Motor neuron (in vitro differentiated cells): Measurements from ENCODE around the gene SMCR8. TPM values are rescaled to one million over a fixed set of nuclear protein-coding genes. Genes with fewer than 3 reads are reported as not detected.
"Not testable (repeated sequence)": the region's sequence is repeated elsewhere in the genome, so short reads cannot be mapped to it uniquely, and the experiment has no call there.

Experiments used
- ATAC-seq, 8 experiments: fragments of 200-7000 bp; cut with Tn5 transposase; replicated peaks in 6 of 8; 2 replicates each; pipeline ENCODE4 v1.8.0; 2021; ENCODE audit warnings: mild to moderate bottlenecking in 8 of 8, moderate library complexity in 8 of 8
- H3K27ac ChIP-seq, 2 donors: fragments of 250-450 bp; sonication (Bioruptor Pico); 2 replicates each; pipeline ENCODE4 v1.9.0; 2021; ENCODE audit warnings: antibody characterized with exemption in 2 of 2, mild to moderate bottlenecking in 2 of 2, moderate library complexity in 1 of 2
- H3K4me1 ChIP-seq, 2 donors: fragments of 250-450 bp; sonication (Bioruptor Pico); replicated peaks in 1 of 2; 2 replicates each; pipeline ENCODE4 v1.6.1; 2021; ENCODE audit warnings: antibody characterized with exemption in 2 of 2, mild to moderate bottlenecking in 2 of 2, moderate library complexity in 1 of 2
- H3K4me3 ChIP-seq, 5 donors: fragments of 250-450 bp; sonication (Bioruptor Pico); 2 replicates each; pipeline ENCODE4 v1.9.0; 2021; ENCODE audit warnings: antibody characterized with exemption in 5 of 5, mild to moderate bottlenecking in 5 of 5, moderate library complexity in 4 of 5
- WGBS, 10 experiments: fragments of 450-650 bp; shearing (Covaris generic); methylation state at CpG; one replicate each; pipeline ENCODE4 v1.0.0; 2022; 5-methylcytosine and 5-hydroxymethylcytosine counted together
- in situ Hi-C, 9 experiments: fragments of 400-800 bp; cut with MboI; loops; one replicate each; pipeline ENCODE4 v1.15.0; 2021; ENCODE audit warnings: low sequenced_read_pairs in 9 of 9, low pct_unique_long_range_greater_than_20kb in 2 of 9; ENCODE audit not compliant: unreplicated experiment in 9 of 9
- total RNA-seq, 8 experiments: library from RNA; unstranded; fragments of 300-600 nt; gene quantifications; 2 replicates each; pipeline versions ENCODE4 v1.2.3 to v1.2.4, GENCODE V29; 2022

Gene SMCR8
- total RNA-seq, 8 experiments from 2014 or later, result 6.1 to 16.4 (median 11.5) TPM

- ATAC-seq, H3K27ac ChIP-seq, in situ Hi-C loops: not testable (repeated sequence)
Observed at GRCh38 chr17:18298061-18298460, 17.0 kb upstream of the SMCR8 start.

GRCh38 chr17:18300725-18301480 is 14.2 kb upstream of the SMCR8 start:
- whole genome bisulfite sequencing, 10 experiments, result 74 to 100% (median 96%) methylated on average over 2 to 4 of the region's 8 CpGs; no CpG with 5 or more reads in 2 of the 10 experiments
- peak in 1 of 8 experiments; percentile 22 for ATAC-seq
- Histone ChIP-seq H3K4me1 (no peaks in the 10 kb centered on the region), H3K4me3 (no peak overlapping the region), H3K27ac (no peak overlapping the region)
- in situ Hi-C loops, result no loop called here

More at GRCh38 chr17:18298061-18298460, 17.0 kb upstream of the SMCR8 start:
- not testable (repeated sequence) for H3K4me1 ChIP-seq, H3K4me3 ChIP-seq
- WGBS, 10 experiments, result no CpG with 5 or more reads among the region's 30 CpGs

GRCh38 chr17:18303206-18303605 is 11.9 kb upstream of the SMCR8 start:
- in situ Hi-C loops, H3K4me3 ChIP-seq, H3K27ac ChIP-seq, ATAC-seq, H3K4me1 ChIP-seq: not testable (repeated sequence)
- 90 to 100% (median 93%) methylated on average over 1 to 6 of the region's 13 CpGs; no CpG with 5 or more reads in 7 of the 10 experiments for WGBS, 10 experiments

- ATAC-seq, result no peak
- WGBS, 10 experiments, result 93 to 100% (median 100%) methylated on average over 1 to 4 of the region's 4 CpGs; no CpG with 5 or more reads in 1 of the 10 experiments
- Histone ChIP-seq H3K27ac (no peak overlapping the region), H3K4me1 (peaks cover 14 to 17% of the 10 kb centered on the region in 2 donors), H3K4me3 (no peak overlapping the region)
- in situ Hi-C loops, result no loop called here
Observed at GRCh38 chr17:18309202-18309601, 5.9 kb upstream of the SMCR8 start.

GRCh38 chr17:18314059-18314730 is 898 bp upstream of the SMCR8 start:
- WGBS, 10 experiments, result 0 to 4% (median 1%) methylated on average over 2 to 16 of the region's 39 CpGs; no CpG with 5 or more reads in 2 of the 10 experiments
- in situ Hi-C loops, result no loop called here
- peak in 1 of 8 experiments; percentile 3 for ATAC-seq
- H3K4me3 ChIP-seq, result peak overlapping the region; percentile 47 to 99 (median 70)
- peaks cover 40% of the 10 kb centered on the region in 2 donors for H3K4me1 ChIP-seq
- H3K27ac ChIP-seq, result peak overlapping the region; percentile 87 to 97

- Histone ChIP-seq H3K4me1 (peaks cover 49 to 53% of the 10 kb centered on the region in 2 donors), H3K4me3 (peak overlapping the region; percentile 47 to 99 (median 70)), H3K27ac (peak overlapping the region; percentile 87 to 97)
- WGBS, 10 experiments, result 0 to 38% (median 3%) methylated on average over 2 to 14 of the region's 18 CpGs; no CpG with 5 or more reads in 1 of the 10 experiments
- in situ Hi-C loops, result no loop called here
- ATAC-seq, result no peak
Observed at GRCh38 chr17:18315562-18315922, 449 bp downstream of the SMCR8 start.

DNA sequence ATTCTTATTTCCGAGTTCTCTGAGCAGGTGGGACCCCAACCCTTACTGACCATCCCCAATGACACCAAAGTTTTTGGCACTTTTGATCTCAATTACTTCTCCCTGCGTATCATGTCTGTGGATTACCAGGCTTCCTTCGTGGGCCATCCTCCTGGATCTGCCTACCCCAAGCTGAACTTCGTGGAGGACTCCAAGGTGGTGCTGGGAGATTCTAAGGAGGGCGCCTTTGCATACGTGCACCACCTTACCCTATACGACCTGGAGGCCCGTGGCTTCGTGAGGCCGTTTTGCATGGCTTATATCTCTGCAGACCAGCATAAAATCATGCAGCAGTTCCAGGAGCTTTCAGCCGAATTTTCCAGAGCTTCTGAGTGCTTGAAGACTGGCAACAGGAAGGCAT is 868 bp downstream of the SMCR8 start:
- in situ Hi-C loops, result no loop called here
- H3K4me3 ChIP-seq, result peak overlapping the region; percentile 47 to 99 (median 70)
- 20 to 93% (median 60%) methylated on average over 1 to 8 of the region's 11 CpGs; no CpG with 5 or more reads in 1 of the 10 experiments for WGBS, 10 experiments
- no peak for ATAC-seq
- peak overlapping the region in 1 of 2 donors; percentile 97 for H3K27ac ChIP-seq
- peaks cover 51 to 55% of the 10 kb centered on the region in 2 donors for H3K4me1 ChIP-seq

GRCh38 chr17:18318117-18318516 is 3.0 kb downstream of the SMCR8 start:
- Histone ChIP-seq H3K27ac (no peak overlapping the region), H3K4me3 (peak overlapping the region in 1 of 5 donors; percentile 6), H3K4me1 (peaks cover 40 to 46% of the 10 kb centered on the region in 2 donors)
- ATAC-seq, result no peak
- WGBS, 10 experiments, result 60 to 100% (median 88%) methylated on average over 1 to 7 of the region's 7 CpGs; no CpG with 5 or more reads in 2 of the 10 experiments
- in situ Hi-C loops, result no loop called here

DNA sequence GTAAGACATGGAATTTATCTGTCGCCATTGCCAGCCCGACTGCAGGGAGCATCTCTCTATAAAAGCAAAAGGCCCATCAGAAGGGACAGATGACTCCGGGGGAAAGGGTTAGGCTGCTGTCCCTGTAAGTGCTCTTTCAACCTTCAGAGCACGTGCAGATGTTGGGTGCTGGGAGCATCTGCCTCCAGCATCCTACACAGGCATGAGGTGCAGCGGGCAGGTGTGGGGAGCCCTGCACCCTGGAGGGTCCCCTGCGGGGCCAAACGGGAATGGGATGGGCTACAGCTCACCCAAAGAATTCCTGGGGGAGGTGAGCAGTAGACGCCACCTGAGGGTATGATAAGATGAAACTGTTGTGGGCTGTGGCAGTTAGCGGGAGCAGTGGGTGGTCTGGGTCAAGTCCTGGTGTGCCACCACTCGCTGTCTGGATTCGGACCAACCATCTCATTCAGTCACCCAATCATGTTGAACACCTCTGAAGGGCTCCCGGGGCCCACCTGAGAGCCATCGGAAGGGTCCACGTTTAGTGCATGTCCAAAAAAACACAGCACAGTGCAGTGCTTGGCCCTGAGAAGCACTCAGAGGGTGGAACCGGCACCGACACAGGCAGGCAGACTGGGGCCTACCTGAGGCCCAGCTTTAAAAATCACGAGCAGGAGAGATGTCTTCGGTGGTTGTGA is 3.8 kb downstream of the SMCR8 start:
- WGBS, 10 experiments, result 44 to 100% (median 75%) methylated on average over 2 to 8 of the region's 18 CpGs; no CpG with 5 or more reads in 7 of the 10 experiments
- no peak overlapping the region for H3K4me3 ChIP-seq
- ATAC-seq, result no peak
- no peak overlapping the region for H3K27ac ChIP-seq
- in situ Hi-C loops, result no loop called here
- H3K4me1 ChIP-seq, result peaks cover 34 to 41% of the 10 kb centered on the region in 2 donors

DNA sequence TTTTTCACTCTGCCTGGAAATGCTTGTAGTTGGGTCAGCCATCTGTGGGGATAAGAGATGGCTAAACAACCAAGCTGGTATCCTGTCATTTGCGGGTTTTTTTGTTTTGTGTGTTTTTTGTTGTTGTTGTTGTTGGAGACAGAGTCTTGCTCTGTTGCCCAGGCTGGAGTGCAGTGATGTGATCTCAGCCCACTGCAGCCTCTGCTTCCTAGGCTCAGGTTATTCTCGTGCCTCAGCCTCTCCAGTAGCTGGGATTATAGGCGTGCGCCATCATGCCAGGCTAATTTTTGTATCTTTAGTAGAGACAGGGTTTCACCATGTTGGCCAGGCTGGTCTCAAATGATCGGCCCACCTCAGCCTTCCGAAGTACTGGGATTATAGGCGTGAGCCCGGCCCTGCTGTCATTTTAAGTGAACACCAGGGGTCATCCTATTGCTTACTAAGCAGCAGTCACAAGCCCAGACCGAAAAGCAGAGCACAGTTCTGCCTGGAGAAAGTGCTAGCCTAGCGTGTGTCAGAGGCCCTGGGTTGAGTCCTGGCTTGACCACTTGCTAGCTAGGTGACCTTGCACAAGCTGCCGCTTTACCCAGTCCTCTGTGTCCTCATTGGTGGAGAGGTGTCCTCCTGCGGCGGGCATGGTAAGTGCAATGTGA is 4.6 kb downstream of the SMCR8 start:
- peak overlapping the region in 2 of 5 donors; percentile 9 to 13 for H3K4me3 ChIP-seq
- in situ Hi-C loops, result no loop called here
- peak; percentile 11 to 42 (median 30) for ATAC-seq
- no peak overlapping the region for H3K27ac ChIP-seq
- H3K4me1 ChIP-seq, result peaks cover 34 to 41% of the 10 kb centered on the region in 2 donors
- 33 to 86% (median 77%) methylated on average over 2 to 6 of the region's 13 CpGs; no CpG with 5 or more reads in 5 of the 10 experiments for WGBS, 10 experiments

GRCh38 chr17:18320301-18320700 is 5.2 kb downstream of the SMCR8 start:
- H3K4me3 ChIP-seq, result no peak overlapping the region
- 97 to 100% (median 100%) methylated on average over 1 to 5 of the region's 7 CpGs; no CpG with 5 or more reads in 7 of the 10 experiments for WGBS, 10 experiments
- no peak overlapping the region for H3K27ac ChIP-seq
- peaks cover 34 to 41% of the 10 kb centered on the region in 2 donors for H3K4me1 ChIP-seq
- ATAC-seq, result peak in 1 of 8 experiments; percentile 1
- in situ Hi-C loops, result no loop called here

DNA sequence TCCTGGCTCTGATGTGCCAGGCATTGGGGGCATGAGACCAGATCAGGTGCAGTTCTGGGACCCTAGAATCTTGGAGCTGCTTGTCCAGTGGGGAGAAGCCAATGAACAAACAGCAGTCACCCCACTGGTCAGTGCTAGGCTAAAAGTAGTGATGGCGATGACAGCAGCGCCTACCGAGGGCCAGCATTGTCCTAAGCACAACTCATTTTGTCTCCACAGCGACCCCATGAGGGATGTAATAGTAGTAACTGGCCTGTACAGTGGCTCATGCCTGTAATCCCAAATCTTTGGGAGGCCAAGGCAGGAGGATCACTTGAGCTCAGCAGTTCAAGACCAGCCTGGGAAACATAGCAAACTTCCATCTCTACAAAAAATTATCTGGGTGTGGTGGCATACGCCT is 6.2 kb downstream of the SMCR8 start:
- Histone ChIP-seq H3K4me1 (peaks cover 27 to 36% of the 10 kb centered on the region in 2 donors), H3K4me3 (no peak overlapping the region), H3K27ac (no peak overlapping the region)
- in situ Hi-C loops, result no loop called here
- peak in 3 of 8 experiments; percentile 8 to 62 (median 8) for ATAC-seq
- 52 to 88% (median 83%) methylated on average over 1 to 5 of the region's 5 CpGs; no CpG with 5 or more reads in 4 of the 10 experiments for WGBS, 10 experiments
